CD14-positive monocyte (primary cell): ENCODE data around the gene PRRC2A. TPM values are rescaled to one million over a fixed set of nuclear protein-coding genes. Genes with fewer than 3 reads are reported as not detected.

ENCODE experiments used
- DNase-seq, 3 donors: peaks; one replicate each; pipeline ENCODE4 v3.0.0-alpha.2; 2011 to 2022
- H2AFZ ChIP-seq: 2 replicates; pipeline ENCODE4 v1.6.0; 2012; ENCODE audit warnings: mild to moderate bottlenecking, low read depth, low read length, inconsistent platforms; ENCODE audit not compliant: insufficient read depth, poor library complexity, severe bottlenecking
- H3K27ac ChIP-seq, 2 donors: 1 replicate in 1 of 2; 2 replicates in 1 of 2; pipeline ENCODE4 v1.5.1; 2012 to 2013; ENCODE audit warnings: low read length in 2 of 2, control low read depth in 1 of 2, inconsistent platforms in 1 of 2, low read depth in 1 of 2, mild to moderate bottlenecking in 1 of 2
- H3K27me3 ChIP-seq, 2 donors: one replicate each; pipeline versions ENCODE4 v1.6.0 to v1.6.1; 2011 to 2013; ENCODE audit warnings: low read length in 2 of 2; ENCODE audit not compliant: control insufficient read depth in 2 of 2, insufficient read depth in 2 of 2
- H3K36me3 ChIP-seq, 2 donors: replicated peaks in 1 of 2; 1 replicate in 1 of 2; 2 replicates in 1 of 2; pipeline versions ENCODE4 v1.5.1 to v1.6.1; 2012 to 2013; ENCODE audit warnings: low read length in 2 of 2, control low read depth in 1 of 2, inconsistent platforms in 1 of 2, mild to moderate bottlenecking in 1 of 2; ENCODE audit not compliant: insufficient read depth in 2 of 2, control insufficient read depth in 1 of 2
- H3K4me1 ChIP-seq, 2 donors: 1 replicate in 1 of 2; 2 replicates in 1 of 2; pipeline versions ENCODE4 v1.5.1 to v1.6.1; 2012 to 2013; ENCODE audit warnings: low read length in 2 of 2, control low read depth in 1 of 2, inconsistent platforms in 1 of 2, mild to moderate bottlenecking in 1 of 2, moderate library complexity in 1 of 2; ENCODE audit not compliant: insufficient read depth in 2 of 2, control insufficient read depth in 1 of 2
- H3K4me2 ChIP-seq: replicated peaks from 2 replicates; pipeline ENCODE3; 2012; ENCODE audit warnings: low read length, moderate library complexity, mild to moderate bottlenecking; ENCODE audit not compliant: poor library complexity, severe bottlenecking; ENCODE audit errors: extremely low read depth
- H3K4me3 ChIP-seq, 3 experiments: fragments of 200-600 bp in 1 of 3; sonication (generic) in 1 of 3; replicated peaks in 1 of 3; 1 replicate in 2 of 3; 2 replicates in 1 of 3; pipeline ENCODE4 v1.5.1; 2011 to 2013; ENCODE audit warnings: low read length in 3 of 3, mild to moderate bottlenecking in 3 of 3, control low read depth in 2 of 3, low read depth in 2 of 3, inconsistent platforms in 1 of 3, moderate library complexity in 1 of 3
- H3K79me2 ChIP-seq: 2 replicates; pipeline ENCODE4 v1.6.0; 2012; ENCODE audit warnings: mild to moderate bottlenecking, control low read depth, inconsistent platforms, low read length, moderate library complexity; ENCODE audit not compliant: insufficient read depth
- H3K9ac ChIP-seq: 2 replicates; pipeline ENCODE4 v1.6.0; 2017; ENCODE audit warnings: low read length, mild to moderate bottlenecking; ENCODE audit not compliant: insufficient read depth, poor library complexity, severe bottlenecking
- H3K9me3 ChIP-seq, 2 donors: replicated peaks in 1 of 2; 1 replicate in 1 of 2; 2 replicates in 1 of 2; pipeline versions ENCODE4 v1.5.1 to v1.6.1; 2012 to 2013; ENCODE audit warnings: low read length in 2 of 2, control low read depth in 1 of 2; ENCODE audit not compliant: control insufficient read depth in 1 of 2, insufficient read depth in 1 of 2
- H4K20me1 ChIP-seq: 2 replicates; pipeline ENCODE4 v1.6.0; 2012; ENCODE audit warnings: mild to moderate bottlenecking, low read length, control low read depth, moderate library complexity; ENCODE audit not compliant: insufficient read depth
- H3K27ac Mint-ChIP-seq, 7 donors: one replicate each; pipeline ENCODE4 v1.8.0; 2020; ENCODE audit warnings: mild to moderate bottlenecking in 7 of 7, mixed read lengths in 7 of 7, moderate library complexity in 6 of 7, inconsistent platforms in 2 of 7
- H3K27me3 Mint-ChIP-seq, 3 donors: one replicate each; pipeline ENCODE4 v1.8.0; 2021 to 2022; ENCODE audit warnings: low read depth in 3 of 3, mild to moderate bottlenecking in 3 of 3, mixed read lengths in 3 of 3, moderate library complexity in 3 of 3, inconsistent platforms in 1 of 3
- H3K36me3 Mint-ChIP-seq, 2 donors: one replicate each; pipeline ENCODE4 v1.8.0; 2020; ENCODE audit warnings: mixed read lengths in 2 of 2, inconsistent platforms in 1 of 2, mild to moderate bottlenecking in 1 of 2
- H3K4me1 Mint-ChIP-seq: one replicate; pipeline ENCODE4 v1.8.0; 2020; ENCODE audit warnings: mild to moderate bottlenecking, mixed read lengths
- H3K4me3 Mint-ChIP-seq, 2 donors: one replicate each; pipeline ENCODE4 v1.8.0; 2020; ENCODE audit warnings: mild to moderate bottlenecking in 2 of 2, mixed read lengths in 2 of 2, moderate library complexity in 1 of 2
- H3K9me3 Mint-ChIP-seq, 7 donors: one replicate each; pipeline ENCODE4 v1.8.0; 2020 to 2022; ENCODE audit warnings: mixed read lengths in 7 of 7, mild to moderate bottlenecking in 6 of 7, moderate library complexity in 6 of 7, inconsistent platforms in 2 of 7
- WGBS: methylation state at CpG from one replicate; pipeline ENCODE4 v1.1.5; 2013; ENCODE audit warnings: missing lambda C conversion rate; ENCODE audit not compliant: insufficient coverage; 5-methylcytosine and 5-hydroxymethylcytosine counted together
- intact Hi-C, 2 donors: fragments of 100-400 bp; cut with micrococcal nuclease; formaldehyde crosslinking; loops; one replicate each; pipeline versions ENCODE4 v1.15.0 to v1.15.1; 2023
- polyA plus RNA-seq, 3 donors: library from polyadenylated mRNA; depleted of rRNA in 1 of 3; unstranded in 2 of 3; stranded (reverse) in 1 of 3; fragments of 300-500 nt in 2 of 3; fragments of >200 nt in 1 of 3; fragmentation: Illumina TruSeq in 2 of 3; gene quantifications; 1 replicate in 2 of 3; 2 replicates in 1 of 3; pipeline ENCODE4 v1.2.3, GENCODE V29; 2012 to 2021
- TF ChIP-seq, protein P1 (sequence below): fragments of 200-600 bp; IDR thresholded peaks from one replicate; pipeline ENCODE4 v1.8.0; 2022; ENCODE audit warnings: antibody characterized with exemption, mild to moderate bottlenecking

PRRC2A gene
- polyA plus RNA-seq, 3 donors = 1.2 to 76.7 (median 2.3) TPM

DNA sequence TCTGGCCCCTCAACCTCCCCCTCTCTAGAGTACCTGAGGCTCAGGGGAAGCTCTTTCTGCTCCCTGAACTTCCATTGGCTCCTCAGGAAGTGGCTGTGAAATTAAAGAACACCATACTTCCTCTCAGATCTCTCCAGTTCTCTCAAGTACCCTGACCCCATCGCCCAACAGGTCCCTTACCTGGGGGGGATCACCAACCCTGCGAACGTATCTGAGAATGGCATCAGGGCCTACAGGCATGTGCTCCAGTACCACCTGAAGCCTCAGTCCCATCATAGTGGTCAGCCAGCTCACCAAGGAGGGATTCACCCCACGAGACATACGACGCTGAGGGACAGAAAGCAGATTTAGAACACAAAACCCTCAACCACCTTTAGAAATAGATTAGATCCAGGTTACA lies 20.1 kb downstream of the PRRC2A start:
- Mint-ChIP-seq H3K4me3 (no peak overlapping the region), H3K9me3 (no peaks in the 10 kb centered on the region), H3K36me3 (peaks cover 82 to 97% of the 10 kb centered on the region in 2 donors), H3K27ac (peak overlapping the region in 2 of 7 donors; percentile 8 to 13), H3K27me3 (no peaks in the 10 kb centered on the region), H3K4me1 (no peaks in the 10 kb centered on the region)
- intact Hi-C loops = no loop called here
- no peak overlapping the region for H3K4me3 ChIP-seq
- H3K79me2 ChIP-seq = peaks cover 5% of the 10 kb centered on the region
- WGBS = 82% methylated on average over 3 of the region's 6 CpGs
- no peak overlapping the region for H3K9ac ChIP-seq
- H4K20me1 ChIP-seq = peaks cover 90% of the 10 kb centered on the region
- H3K4me2 ChIP-seq = no peak overlapping the region
- H3K27ac ChIP-seq = peak overlapping the region in 1 of 2 donors; percentile 4
- no peaks in the 10 kb centered on the region for H3K9me3 ChIP-seq
- no peak for DNase-seq
- TF ChIP-seq, protein P1, sequence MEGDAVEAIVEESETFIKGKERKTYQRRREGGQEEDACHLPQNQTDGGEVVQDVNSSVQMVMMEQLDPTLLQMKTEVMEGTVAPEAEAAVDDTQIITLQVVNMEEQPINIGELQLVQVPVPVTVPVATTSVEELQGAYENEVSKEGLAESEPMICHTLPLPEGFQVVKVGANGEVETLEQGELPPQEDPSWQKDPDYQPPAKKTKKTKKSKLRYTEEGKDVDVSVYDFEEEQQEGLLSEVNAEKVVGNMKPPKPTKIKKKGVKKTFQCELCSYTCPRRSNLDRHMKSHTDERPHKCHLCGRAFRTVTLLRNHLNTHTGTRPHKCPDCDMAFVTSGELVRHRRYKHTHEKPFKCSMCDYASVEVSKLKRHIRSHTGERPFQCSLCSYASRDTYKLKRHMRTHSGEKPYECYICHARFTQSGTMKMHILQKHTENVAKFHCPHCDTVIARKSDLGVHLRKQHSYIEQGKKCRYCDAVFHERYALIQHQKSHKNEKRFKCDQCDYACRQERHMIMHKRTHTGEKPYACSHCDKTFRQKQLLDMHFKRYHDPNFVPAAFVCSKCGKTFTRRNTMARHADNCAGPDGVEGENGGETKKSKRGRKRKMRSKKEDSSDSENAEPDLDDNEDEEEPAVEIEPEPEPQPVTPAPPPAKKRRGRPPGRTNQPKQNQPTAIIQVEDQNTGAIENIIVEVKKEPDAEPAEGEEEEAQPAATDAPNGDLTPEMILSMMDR = no peak
- H3K4me1 ChIP-seq = no peaks in the 10 kb centered on the region
- peaks cover 94 to 99% of the 10 kb centered on the region in 2 donors for H3K36me3 ChIP-seq
- no peaks in the 10 kb centered on the region for H3K27me3 ChIP-seq
- no peak overlapping the region for H2AFZ ChIP-seq

DNA sequence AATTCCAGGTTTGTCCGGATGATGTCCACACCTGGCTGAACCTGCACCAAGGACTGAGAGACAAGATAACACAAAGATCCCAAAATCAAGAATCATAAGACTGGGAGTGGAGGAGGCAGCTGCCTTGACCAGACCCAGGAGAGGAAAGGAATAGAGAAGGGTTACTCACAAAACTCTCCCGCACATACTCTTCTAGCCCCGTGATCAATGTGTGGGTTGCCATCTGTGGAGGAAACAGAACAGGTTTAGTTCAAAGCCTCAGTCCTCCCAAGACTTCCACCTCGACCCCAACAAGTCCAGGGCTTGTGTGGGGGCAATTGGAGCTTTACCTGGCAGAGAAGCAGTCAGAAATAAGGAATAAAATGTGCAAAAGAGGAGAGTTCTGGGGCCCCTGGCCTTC lies 20.9 kb downstream of the PRRC2A start:
- no peak for DNase-seq
- Histone ChIP-seq H3K79me2 (no peaks in the 10 kb centered on the region), H3K9ac (no peak overlapping the region), H2AFZ (no peak overlapping the region), H3K9me3 (no peaks in the 10 kb centered on the region), H3K27me3 (no peaks in the 10 kb centered on the region), H3K4me2 (no peak overlapping the region), H3K27ac (no peak overlapping the region), H3K4me1 (no peaks in the 10 kb centered on the region), H3K4me3 (no peak overlapping the region), H4K20me1 (peaks cover 84% of the 10 kb centered on the region), H3K36me3 (peaks cover 94 to 99% of the 10 kb centered on the region in 2 donors)
- TF ChIP-seq, protein P1 = no peak
- H3K27me3 Mint-ChIP-seq = no peaks in the 10 kb centered on the region
- H3K4me1 Mint-ChIP-seq = no peaks in the 10 kb centered on the region
- peak overlapping the region in 2 of 7 donors; percentile 3 to 65 for H3K27ac Mint-ChIP-seq
- no CpG with 5 or more reads among the region's 4 CpGs for WGBS
- H3K4me3 Mint-ChIP-seq = no peak overlapping the region
- peaks cover 82 to 97% of the 10 kb centered on the region in 2 donors for H3K36me3 Mint-ChIP-seq
- intact Hi-C loops = no loop called here
- H3K9me3 Mint-ChIP-seq = no peaks in the 10 kb centered on the region
